GM12891 (cell line): ENCODE data around the gene CCDC152.

Experiments used
- POLR2A ChIP-seq: IDR thresholded peaks from 2 replicates; pipeline ENCODE4 v1.6.1; 2011; ENCODE audit warnings: low read depth, low read length, control low read depth
- POLR2AphosphoS5 ChIP-seq: IDR thresholded peaks from 2 replicates; pipeline ENCODE4 v1.6.1; 2011; ENCODE audit warnings: low read depth, low read length, control low read depth
- POU2F2 ChIP-seq: IDR thresholded peaks from 2 replicates; pipeline ENCODE4 v1.6.1; 2011; ENCODE audit warnings: low read depth, mild to moderate bottlenecking, control low read depth, low read length, moderate library complexity
- TAF1 ChIP-seq: IDR thresholded peaks from 2 replicates; pipeline ENCODE4 v1.6.1; 2011; ENCODE audit warnings: low read depth, low read length, control low read depth

DNA sequence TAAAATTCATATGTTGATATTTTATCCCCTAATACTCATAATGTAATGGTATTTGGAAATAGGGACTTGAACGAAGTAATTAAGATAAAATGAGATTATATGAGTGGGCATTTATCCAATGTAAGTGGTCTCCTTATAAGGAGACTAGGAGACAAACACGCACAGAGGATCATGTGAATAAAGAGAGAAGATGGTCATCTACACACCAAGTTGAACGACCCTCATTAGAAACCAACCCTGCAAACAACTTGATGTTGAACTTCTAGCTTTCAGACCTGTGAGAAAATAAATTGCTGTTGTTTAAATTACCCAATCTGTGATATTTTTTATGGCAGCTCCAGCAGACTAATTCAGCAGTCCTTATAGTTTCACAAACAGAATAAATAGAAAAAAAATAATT, 82.6 kb downstream of the CCDC152 start:
- no peak for TF ChIP-seq POLR2A
- TF ChIP-seq POLR2AphosphoS5 = no peak
- no peak for TF ChIP-seq POU2F2
- no peak for TF ChIP-seq TAF1
